Raji (cell line): ENCODE results near the gene HOXA9.

ENCODE experiments used
- POLR2A ChIP-seq: IDR thresholded peaks from 2 replicates; pipeline ENCODE4 v1.6.1; 2011; ENCODE audit warnings: low read depth, low read length, control low read depth; ENCODE audit not compliant: insufficient read depth

Gene HOXA9

DNA sequence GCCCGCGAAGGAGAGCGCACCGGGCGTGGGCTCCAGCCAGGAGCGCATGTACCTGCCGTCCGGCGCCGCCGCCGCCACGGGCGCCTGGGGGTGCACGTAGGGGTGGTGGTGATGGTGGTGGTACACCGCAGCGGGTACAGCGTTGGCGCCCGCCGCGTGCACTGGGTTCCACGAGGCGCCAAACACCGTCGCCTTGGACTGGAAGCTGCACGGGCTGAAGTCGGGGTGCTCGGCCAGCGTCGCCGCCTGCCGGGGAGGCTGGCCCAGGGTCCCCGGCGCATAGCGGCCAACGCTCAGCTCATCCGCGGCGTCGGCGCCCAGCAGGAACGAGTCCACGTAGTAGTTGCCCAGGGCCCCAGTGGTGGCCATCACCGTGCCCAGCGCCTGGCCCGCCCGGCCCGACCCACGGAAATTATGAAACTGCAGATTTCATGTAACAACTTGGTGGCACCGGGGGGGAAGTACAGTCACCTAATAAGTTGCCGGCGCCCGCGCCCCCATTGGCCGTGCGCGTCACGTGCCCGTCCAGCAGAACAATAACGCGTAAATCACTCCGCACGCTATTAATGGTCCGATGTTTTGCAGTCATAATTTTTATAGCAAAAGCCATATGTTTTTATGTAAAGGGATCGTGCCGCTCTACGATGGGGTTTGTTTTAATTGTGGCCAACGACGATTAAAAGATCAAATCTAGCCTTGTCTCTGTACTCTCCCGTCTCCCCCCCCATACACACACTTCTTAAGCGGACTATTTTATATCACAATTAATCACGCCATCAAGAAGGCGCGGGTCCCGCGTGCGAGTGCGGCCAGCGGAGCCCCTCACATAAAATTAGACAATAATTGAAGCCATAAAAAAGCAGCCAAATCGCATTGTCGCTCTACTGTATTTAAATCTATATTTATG, at the start of gene HOXA9:
Gene HOXA9, minus strand, starts transcription at position 449 of the 907 bp plus-strand sequence. Its CDS starts 80 bp downstream, at position 369.
- TF ChIP-seq POLR2A = no peak

GRCh38 chr7:27214239-27214950, 49.1 kb upstream of the HOXA9 start:
- TF ChIP-seq POLR2A = no peak

DNA sequence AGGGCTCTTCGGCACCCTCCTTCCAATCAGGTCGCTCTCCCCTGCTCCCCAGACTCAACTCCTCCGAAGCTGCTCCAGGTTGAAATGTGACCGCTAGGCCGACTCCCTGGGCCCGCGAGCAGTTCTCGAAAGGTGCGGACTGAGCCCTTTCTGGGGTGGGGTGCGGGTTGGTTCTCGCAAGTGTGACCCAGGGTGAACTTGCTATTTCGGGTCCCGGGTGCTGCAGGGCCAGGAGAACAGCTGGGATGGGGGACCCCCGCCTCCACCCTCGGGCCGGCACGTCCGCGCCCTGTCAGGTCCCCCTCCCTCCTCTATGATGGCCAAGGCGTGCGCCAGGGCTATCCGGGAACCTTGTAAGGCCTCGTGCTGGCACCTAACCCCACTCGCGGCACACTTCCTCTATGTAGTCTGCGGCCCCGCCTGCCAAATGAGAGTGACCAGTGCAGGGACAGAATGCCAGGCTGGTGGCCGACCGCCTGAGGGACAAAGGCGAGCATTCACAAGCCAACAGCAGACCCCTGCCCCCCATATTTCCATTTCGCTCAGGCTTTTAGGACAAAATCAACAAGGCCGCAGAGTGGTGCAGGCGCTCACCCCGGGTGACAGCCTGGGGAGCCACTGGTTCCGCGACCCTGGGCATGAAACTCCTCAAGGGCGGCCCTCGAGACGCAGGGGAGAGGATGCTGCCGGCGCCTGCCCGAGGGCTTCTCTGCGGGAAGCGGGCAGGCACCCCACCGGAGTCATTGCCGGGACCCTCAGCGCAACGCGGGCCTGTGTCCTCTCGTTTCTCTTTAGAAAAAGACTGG, 48.3 kb upstream of the HOXA9 start:
- TF ChIP-seq POLR2A = no peak

- TF ChIP-seq POLR2A = no peak
Measured at GRCh38 chr7:27212497-27213432, 47.4 kb upstream of the HOXA9 start.

DNA sequence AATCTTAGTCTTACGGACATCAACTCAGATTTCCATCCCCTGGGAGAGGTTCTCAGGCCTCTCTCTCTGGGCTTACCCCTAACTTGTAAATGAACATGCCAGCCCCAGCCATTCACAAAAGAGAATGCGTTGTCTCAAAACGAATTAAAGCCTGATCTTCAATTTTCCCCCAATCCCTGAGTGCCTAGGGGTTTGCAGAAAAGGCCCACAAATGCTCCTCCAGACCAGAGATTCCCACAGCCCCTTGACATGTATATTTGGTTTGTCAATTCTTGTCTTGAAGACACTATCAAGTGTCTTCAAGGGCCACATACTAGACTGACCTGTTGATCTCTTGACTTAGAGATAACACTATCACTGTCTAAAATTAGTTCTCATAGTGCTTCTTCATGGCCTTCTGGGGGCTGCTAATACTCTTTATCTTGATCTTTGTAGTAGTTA, 46.4 kb upstream of the HOXA9 start:
- no peak for TF ChIP-seq POLR2A

DNA sequence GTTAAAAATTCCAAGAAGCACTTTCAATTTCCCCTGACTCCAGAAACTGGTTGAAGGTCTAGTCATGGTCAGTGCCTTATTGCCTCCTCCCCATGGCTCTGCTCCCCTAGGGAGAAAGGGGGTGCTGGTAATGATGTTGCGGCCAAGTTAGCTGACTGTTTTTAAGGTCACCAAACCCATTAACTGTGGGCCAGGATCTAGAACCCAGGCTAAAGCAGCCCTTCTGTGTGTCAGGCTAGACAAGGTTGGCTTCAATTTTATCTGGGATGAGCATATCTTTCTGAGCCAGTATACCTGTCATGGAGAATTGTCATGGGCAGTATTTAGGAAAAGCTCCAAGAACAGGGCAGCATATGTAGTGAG, 45.7 kb upstream of the HOXA9 start:
- no peak for TF ChIP-seq POLR2A

GRCh38 chr7:27210441-27211083, 45.2 kb upstream of the HOXA9 start:
- TF ChIP-seq POLR2A = no peak

DNA sequence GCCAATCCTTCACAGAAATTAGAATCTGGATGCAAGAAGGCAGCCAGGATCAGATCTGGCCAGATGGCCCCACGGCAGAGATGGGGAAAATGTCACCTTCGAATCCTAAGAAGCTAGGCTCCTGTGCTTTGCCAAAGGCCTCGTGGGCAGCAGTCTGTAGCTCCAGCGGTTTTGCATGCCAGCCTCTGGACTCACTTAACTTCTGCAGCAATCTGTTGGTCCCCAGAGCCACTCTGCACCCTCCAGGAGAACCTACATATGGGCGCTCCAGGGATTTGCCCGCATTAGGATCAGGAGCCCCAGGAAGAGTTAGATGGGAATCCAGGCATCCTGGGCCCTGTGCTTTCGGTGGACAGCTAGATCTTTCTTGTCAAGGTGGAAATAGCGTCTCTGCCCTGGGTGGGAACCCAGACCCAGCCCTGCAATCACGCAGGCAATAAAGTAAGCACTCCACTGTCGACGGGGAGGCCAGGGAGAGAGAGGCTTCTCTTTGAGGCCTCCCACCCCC, 44.6 kb upstream of the HOXA9 start:
- TF ChIP-seq POLR2A = no peak

GRCh38 chr7:27208998-27209397, 43.7 kb upstream of the HOXA9 start:
- TF ChIP-seq POLR2A = no peak

DNA sequence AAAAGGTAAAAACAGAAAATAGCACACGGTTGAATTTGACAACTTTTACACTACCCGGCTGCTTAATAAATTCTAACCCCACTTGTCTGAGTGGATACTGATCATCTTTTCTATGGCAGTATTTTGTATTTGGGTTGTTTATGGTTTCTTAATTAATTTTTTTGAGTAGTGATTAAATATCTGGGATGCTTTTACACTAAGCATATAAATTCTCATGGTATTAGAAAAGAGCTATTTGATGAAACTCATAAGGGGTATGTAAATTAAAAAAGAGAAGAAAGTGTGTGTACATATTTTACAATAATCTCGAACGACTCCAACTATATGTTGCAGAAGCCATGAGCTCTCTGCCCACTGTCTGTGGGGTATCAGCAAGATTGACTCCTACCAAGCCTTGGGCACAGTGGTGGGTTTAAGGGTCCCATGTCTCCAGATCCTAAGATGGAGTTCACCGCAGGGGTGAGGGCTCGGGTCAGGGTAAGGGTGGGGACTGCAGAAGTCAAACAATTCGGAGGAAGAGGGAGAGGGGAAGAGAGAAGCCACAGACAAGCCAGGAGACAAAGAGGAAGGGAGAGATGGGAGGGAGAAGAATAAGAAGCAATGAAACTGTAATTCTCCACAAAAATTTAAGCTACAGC, 42.1 kb upstream of the HOXA9 start:
- no peak for TF ChIP-seq POLR2A

- TF ChIP-seq POLR2A = no peak
Measured at GRCh38 chr7:27205325-27206280, 40.3 kb upstream of the HOXA9 start.

DNA sequence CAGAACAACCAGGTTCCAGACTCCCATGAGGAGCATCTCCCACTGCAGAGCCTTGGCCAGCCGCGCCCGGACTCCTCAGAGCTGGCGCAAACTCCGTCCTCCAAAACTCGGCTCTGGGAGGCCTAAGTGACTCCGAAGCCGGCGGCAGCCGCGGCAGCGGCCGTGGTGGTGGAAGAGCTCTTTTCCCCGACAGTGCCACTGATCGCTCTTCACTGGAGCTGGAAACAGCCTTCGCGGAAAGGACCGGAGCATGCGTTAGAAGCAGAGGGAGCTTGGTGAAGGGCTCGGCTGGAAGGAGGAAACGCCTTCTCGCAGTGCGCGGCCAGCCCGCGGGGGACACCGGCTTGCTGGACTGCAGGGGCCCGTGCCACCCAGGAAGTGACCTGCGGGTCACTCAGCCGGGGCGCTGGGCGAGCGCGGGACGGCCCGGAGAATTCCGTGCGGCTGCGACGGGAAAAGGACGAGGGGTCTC, 39.5 kb upstream of the HOXA9 start:
- TF ChIP-seq POLR2A = no peak
